SK-N-SH treated with all-trans-retinoic acid at 6 μM for 48 hours (cell line): ENCODE data around the gene TRAPPC1.

ENCODE experiments used
- CSDC2 ChIP-seq: fragments of 250-450 bp; sonication (Bioruptor Pico); IDR thresholded peaks from 2 replicates; pipeline ENCODE4 v1.5.0; 2020; ENCODE audit warnings: mild to moderate bottlenecking, moderate library complexity
- PATZ1 ChIP-seq: fragments of 250-450 bp; sonication (Bioruptor Pico); IDR thresholded peaks from 2 replicates; pipeline ENCODE4 v1.8.0; 2020; ENCODE audit warnings: mild to moderate bottlenecking, moderate library complexity, borderline replicate concordance
- TOX ChIP-seq: fragments of 250-450 bp; sonication (Bioruptor Pico); IDR thresholded peaks from 2 replicates; pipeline ENCODE4 v1.8.0; 2021; ENCODE audit warnings: mild to moderate bottlenecking, moderate library complexity, borderline replicate concordance
- ZFP30 ChIP-seq: fragments of 450-650 bp; formaldehyde crosslinking; IDR thresholded peaks from 2 replicates; pipeline ENCODE4 v1.5.0; 2022; ENCODE audit warnings: mild to moderate bottlenecking, moderate library complexity
- ZNF565 ChIP-seq: fragments of 450-650 bp; formaldehyde crosslinking; conservative IDR thresholded peaks from 2 replicates; pipeline ENCODE4 v1.5.0; 2020; ENCODE audit warnings: low read depth, mild to moderate bottlenecking, moderate library complexity

DNA sequence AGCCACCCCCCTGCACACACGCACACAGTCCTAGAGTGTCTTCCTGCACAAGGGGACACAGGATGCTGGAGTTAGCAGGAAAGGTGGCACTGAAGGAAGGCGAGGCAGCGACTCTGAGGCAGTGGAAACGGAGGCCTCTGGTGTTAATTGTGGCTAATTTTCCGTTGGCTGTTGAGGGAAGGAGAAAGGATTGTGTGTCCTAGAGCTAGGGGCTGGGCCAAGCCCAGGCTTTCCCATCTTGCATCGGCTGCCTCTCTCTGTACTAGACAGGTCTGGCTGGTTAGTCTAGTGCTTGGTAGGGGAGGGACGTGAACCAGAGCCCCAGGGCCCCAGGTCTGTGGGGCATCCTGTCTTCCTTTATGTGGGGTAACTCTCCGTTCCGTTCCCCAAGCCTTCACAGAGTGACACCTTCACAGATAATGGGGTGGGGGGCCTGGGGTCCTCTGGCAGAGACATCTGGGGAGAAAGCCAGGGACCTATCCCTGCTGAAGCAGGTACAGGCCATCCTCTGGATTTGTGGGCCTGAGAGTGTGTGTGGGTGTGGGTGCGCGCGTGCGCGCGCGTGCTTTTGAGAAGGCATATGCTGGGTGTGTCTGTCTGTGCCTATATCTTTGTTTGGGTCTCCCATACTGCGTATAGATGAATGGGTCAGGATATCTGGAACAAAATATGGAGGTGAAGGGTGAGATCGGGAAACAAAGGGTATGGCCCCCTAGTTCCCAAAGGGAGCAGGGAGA lies 43.4 kb downstream of the TRAPPC1 start, which contains the start of gene CHD3:
- TF ChIP-seq PATZ1 (CRISPR knock-in tag) (no peak), ZFP30 (no peak), ZNF565 (CRISPR knock-in tag) (no peak), CSDC2 (CRISPR knock-in tag) (no peak), TOX (no peak)
